GM12864 (cell line): ENCODE results near the gene GALNT14.

Experiments
- DNase-seq: peaks from one replicate; pipeline ENCODE4 v3.0.0-alpha.2; 2011; ENCODE audit warnings: low read depth
- H3K4me3 ChIP-seq: 2 replicates; pipeline ENCODE4 v1.5.1; 2011; ENCODE audit warnings: mild to moderate bottlenecking, low read depth, low read length, control low read depth
- TF ChIP-seq, protein P1 (sequence below): IDR thresholded peaks from 2 replicates; pipeline ENCODE4 v1.5.1; 2011; ENCODE audit warnings: low read depth, mild to moderate bottlenecking, moderate library complexity, low read length, control low read depth, inconsistent platforms; ENCODE audit errors: missing control alignments

The GALNT14 gene

GRCh38 chr2:31108561-31109286 is 29.5 kb downstream of the GALNT14 start:
- H3K4me3 ChIP-seq = no peak overlapping the region
- TF ChIP-seq, protein P1, sequence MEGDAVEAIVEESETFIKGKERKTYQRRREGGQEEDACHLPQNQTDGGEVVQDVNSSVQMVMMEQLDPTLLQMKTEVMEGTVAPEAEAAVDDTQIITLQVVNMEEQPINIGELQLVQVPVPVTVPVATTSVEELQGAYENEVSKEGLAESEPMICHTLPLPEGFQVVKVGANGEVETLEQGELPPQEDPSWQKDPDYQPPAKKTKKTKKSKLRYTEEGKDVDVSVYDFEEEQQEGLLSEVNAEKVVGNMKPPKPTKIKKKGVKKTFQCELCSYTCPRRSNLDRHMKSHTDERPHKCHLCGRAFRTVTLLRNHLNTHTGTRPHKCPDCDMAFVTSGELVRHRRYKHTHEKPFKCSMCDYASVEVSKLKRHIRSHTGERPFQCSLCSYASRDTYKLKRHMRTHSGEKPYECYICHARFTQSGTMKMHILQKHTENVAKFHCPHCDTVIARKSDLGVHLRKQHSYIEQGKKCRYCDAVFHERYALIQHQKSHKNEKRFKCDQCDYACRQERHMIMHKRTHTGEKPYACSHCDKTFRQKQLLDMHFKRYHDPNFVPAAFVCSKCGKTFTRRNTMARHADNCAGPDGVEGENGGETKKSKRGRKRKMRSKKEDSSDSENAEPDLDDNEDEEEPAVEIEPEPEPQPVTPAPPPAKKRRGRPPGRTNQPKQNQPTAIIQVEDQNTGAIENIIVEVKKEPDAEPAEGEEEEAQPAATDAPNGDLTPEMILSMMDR = no peak
- DNase-seq = no peak

DNA sequence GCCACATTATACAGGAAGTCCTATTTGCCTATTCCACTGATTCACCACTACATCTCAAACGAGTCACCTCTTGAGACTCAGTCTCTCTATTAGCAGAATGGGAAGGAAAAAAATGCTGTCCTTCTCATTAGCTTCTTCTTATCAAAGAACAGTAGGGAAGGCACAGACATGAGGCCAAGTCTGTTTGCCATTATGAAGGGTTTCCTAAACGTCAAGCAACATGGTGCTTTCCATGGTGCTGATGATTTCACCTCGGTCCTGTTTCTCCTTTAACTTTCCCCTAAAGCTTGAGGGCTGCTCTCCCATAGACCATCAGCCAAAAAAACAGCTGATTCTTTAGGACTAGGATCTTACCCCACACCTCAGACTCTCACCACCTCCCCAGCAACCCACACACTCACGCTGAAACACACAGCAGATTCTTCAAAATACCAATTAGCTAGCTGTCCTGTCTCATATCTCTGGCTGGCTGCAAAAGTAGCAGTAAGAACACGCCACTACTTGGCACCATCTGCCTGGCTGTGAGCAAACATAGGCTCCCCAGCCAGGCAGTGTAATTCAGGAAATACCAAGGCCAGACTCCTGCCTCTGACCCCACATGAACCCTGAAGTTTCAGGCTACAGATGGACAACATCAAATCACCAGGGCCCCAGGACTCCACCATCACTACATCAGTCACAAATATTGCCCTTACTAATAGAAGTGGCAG is 30.5 kb downstream of the GALNT14 start:
- H3K4me3 ChIP-seq = no peak overlapping the region
- no peak for DNase-seq
- TF ChIP-seq, protein P1 = no peak

DNA sequence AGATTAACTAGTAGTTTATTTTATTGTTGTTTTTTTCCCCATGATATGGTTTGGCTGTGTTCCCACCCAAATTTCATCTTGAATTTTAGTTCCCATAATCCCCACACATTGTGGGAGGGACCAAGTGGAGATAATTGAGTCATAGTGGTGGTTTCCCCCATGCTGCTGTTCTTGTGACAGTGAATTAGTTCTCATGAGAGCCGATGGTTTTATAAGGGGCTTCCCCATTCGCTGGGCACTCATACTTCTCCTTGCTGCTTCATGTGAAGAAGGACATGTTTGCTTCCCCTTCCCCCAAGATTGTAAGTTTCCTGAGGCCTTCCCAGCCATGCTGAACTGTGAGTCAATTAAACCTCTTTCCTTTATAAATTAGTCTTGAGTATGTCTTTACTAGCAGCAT is 36.5 kb downstream of the GALNT14 start:
- H3K4me3 ChIP-seq = no peak overlapping the region
- TF ChIP-seq, protein P1 = no peak
- DNase-seq = no peak

- TF ChIP-seq, protein P1 = no peak
- no peak overlapping the region for H3K4me3 ChIP-seq
- no peak for DNase-seq
Observed at GRCh38 chr2:31097962-31098613, 40.2 kb downstream of the GALNT14 start.

DNA sequence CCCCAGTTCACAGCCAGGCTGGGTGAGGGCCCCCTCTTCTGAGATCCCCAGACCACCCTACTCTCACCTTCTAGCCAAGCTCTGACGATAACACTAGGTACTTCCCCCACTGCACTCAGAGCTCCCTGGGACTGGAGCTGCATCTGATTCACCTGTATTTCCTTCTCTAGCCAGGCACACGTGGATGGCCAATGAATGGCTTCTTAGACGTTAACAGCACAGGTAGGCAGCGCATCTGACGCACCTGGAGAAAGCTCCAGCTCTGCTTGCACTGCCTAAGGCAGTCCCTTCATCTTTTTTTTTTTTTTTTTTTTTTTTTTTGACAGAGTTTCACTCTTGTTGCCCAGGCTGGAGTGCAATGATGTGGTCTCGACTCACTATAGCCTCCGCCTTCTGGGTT is 48.1 kb downstream of the GALNT14 start:
- TF ChIP-seq, protein P1 = no peak
- no peak for DNase-seq
- no peak overlapping the region for H3K4me3 ChIP-seq

DNA sequence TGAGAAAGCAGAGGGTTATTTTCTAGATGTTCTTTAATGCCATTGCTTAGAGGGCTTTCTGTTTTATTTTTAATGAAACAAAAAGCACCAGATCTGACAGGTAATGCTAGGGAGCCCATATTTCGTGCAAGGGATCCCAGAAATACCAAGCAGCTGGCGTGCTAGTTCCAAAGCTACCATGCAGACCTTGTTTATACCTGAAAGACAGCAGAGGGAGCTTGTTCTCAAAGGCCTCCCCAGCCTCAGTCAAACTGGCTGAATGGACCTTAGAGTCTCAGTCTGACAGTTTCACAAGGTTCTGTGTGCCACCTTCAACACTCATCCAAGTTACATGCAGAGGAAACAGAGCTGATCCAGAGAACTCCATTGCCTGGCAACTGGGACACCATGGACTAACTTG is 48.6 kb downstream of the GALNT14 start:
- DNase-seq = no peak
- H3K4me3 ChIP-seq = no peak overlapping the region
- TF ChIP-seq, protein P1 = no peak
